ENCODE results near the gene GFRA3.

- TF ChIP-seq CTCF (tag by site-specific recombination; IDR thresholded peaks at IDR 0.05) (no peak), ZNF510 (tag by site-specific recombination; IDR thresholded peaks at IDR 0.05; ENCODE audit: insufficient replicate concordance) (no peak), YY1 (tag by site-specific recombination; IDR thresholded peaks at IDR 0.05) (no peak), ZNF521 (tag by site-specific recombination; IDR thresholded peaks at IDR 0.05) (no peak), ZNF398 (tag by site-specific recombination; IDR thresholded peaks at IDR 0.05) (no peak), ATF2 (tag by site-specific recombination; IDR thresholded peaks at IDR 0.05; ENCODE audit: low read depth) (no peak), ZNF350 (tag by site-specific recombination; IDR thresholded peaks at IDR 0.05) (no peak), KLF8 (tag by site-specific recombination; IDR thresholded peaks at IDR 0.05) (no peak), ZNF548 (tag by site-specific recombination; IDR thresholded peaks at IDR 0.05) (no peak)
Measured at GRCh38 chr5:138234651-138235050, 39.8 kb downstream of the GFRA3 start.

Measured in HEK293 (cell line).